Thyroid gland (tissue), 4 donors: ENCODE results near the gene ACSM2B.
"Not testable (repeated sequence)": the region's sequence is repeated elsewhere in the genome, so short reads cannot be mapped to it uniquely, and the experiment has no call there.

ENCODE experiments used
- CTCF ChIP-seq, 6 experiments: fragments of 200-600 bp in 3 of 6; fragments of 450-650 bp in 3 of 6; sonication (generic) in 3 of 6; IDR thresholded peaks; one replicate each; pipeline ENCODE4 v1.5.1; 2016 to 2019; ENCODE audit warnings: antibody characterized with exemption in 6 of 6, mild to moderate bottlenecking in 2 of 6, inconsistent platforms in 1 of 6, moderate library complexity in 1 of 6
- POLR2A ChIP-seq, 2 donors: fragments of 450-650 bp; IDR thresholded peaks; one replicate each; pipeline ENCODE4 v1.6.1; 2017; ENCODE audit warnings: antibody characterized with exemption in 2 of 2, mild to moderate bottlenecking in 2 of 2, moderate library complexity in 1 of 2

DNA sequence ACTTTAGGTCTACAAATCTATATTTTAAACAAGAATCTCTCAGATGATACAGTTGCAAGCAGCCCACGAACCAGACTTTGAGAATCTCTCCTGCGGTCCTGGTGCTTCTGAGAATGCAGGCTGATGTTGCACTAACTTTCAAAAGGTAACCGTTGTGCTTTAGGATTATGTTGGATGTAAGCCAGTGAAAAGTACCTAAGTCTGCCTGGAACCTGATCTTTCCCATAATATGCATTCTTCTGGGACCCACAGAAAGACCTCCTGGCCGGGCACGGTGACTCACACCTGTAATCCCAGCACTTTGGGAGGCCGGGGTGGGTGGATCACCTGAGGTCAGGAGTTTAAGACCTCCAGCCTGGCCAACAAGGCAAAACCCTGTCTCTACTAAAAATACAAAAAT lies 13.3 kb upstream of the ACSM2B start:
- TF ChIP-seq CTCF, POLR2A (IDR thresholded peaks at IDR 0.05): not testable (repeated sequence)
